IMR-90 (cell line): Measurements from ENCODE around the gene RTN1. TPM values are rescaled to one million over a fixed set of nuclear protein-coding genes. Genes with fewer than 3 reads are reported as not detected.

Source experiments
- ATAC-seq: fragments of 200-7000 bp; cut with Tn5 transposase; 2 replicates; pipeline ENCODE4 v1.9.1; 2020; ENCODE audit warnings: low read depth, mild to moderate bottlenecking, moderate library complexity
- BruUV-seq: library from RNA; stranded (reverse); fragments of 400-500 nt; replicated peaks from 2 replicates; lab custom pipeline; 2021; lab: Mats Ljungman, UMichigan
- CTCF ChIA-PET: fragments of 300-600 bp; formaldehyde crosslinking; extraction: SDS; loops from one replicate; lab custom pipeline; 2021; ENCODE audit warnings: antibody characterized with exemption; lab: Yijun Ruan, JAX
- POLR2A ChIA-PET: fragments of 300-600 bp; sonication (Branson Sonifier 250); formaldehyde crosslinking; loops from one replicate; lab custom pipeline; 2022; ENCODE audit warnings: antibody characterized with exemption; ENCODE audit not compliant: unreplicated experiment; lab: Charles Lee
- DNase-seq: peaks from one replicate; pipeline ENCODE4 v3.0.0; 2013
- H2AFZ ChIP-seq: replicated peaks from 2 replicates; pipeline ENCODE3; 2013; ENCODE audit warnings: low read length, mild to moderate bottlenecking; ENCODE audit not compliant: poor library complexity
- H2AK5ac ChIP-seq: 2 replicates; pipeline ENCODE4 v1.6.1; 2013; ENCODE audit warnings: low read depth, low read length, inconsistent platforms
- H2AK9ac ChIP-seq: replicated peaks from 2 replicates; pipeline ENCODE3; 2013; ENCODE audit warnings: mild to moderate bottlenecking, low read depth, low read length, moderate library complexity; ENCODE audit not compliant: poor library complexity
- H2BK120ac ChIP-seq: 2 replicates; pipeline ENCODE4 v1.6.1; 2013; ENCODE audit warnings: low read depth, low read length, inconsistent platforms
- H2BK15ac ChIP-seq: 3 replicates; pipeline ENCODE4 v1.6.1; 2013; ENCODE audit warnings: low read depth, low read length, inconsistent platforms
- H2BK20ac ChIP-seq: 2 replicates; pipeline ENCODE4 v1.6.1; 2013; ENCODE audit warnings: low read depth, mild to moderate bottlenecking, inconsistent platforms, low read length, moderate library complexity
- H2BK5ac ChIP-seq: 2 replicates; pipeline ENCODE4 v1.6.1; 2013; ENCODE audit warnings: mild to moderate bottlenecking, low read depth, low read length, inconsistent platforms; ENCODE audit not compliant: poor library complexity, severe bottlenecking
- H3K14ac ChIP-seq: replicated peaks from 2 replicates; pipeline ENCODE4 v1.6.1; 2013; ENCODE audit warnings: low read depth, low read length, inconsistent platforms
- H3K18ac ChIP-seq: 2 replicates; pipeline ENCODE4 v1.6.1; 2013; ENCODE audit warnings: low read depth, low read length, control low read depth
- H3K23ac ChIP-seq: 2 replicates; pipeline ENCODE4 v1.6.1; 2013; ENCODE audit warnings: low read depth, low read length, inconsistent platforms
- H3K27ac ChIP-seq: 2 replicates; pipeline ENCODE4 v1.5.1; 2013; ENCODE audit warnings: mild to moderate bottlenecking, control low read depth, low read length; ENCODE audit not compliant: insufficient read depth
- H3K27me3 ChIP-seq: 2 replicates; pipeline ENCODE4 v1.6.1; 2013; ENCODE audit warnings: low read length; ENCODE audit not compliant: control insufficient read depth, insufficient read depth
- H3K36me3 ChIP-seq: 2 replicates; pipeline ENCODE4 v1.6.1; 2013; ENCODE audit warnings: low read length, mixed read lengths; ENCODE audit not compliant: control insufficient read depth, insufficient read depth
- H3K4ac ChIP-seq: 2 replicates; pipeline ENCODE4 v1.6.1; 2013; ENCODE audit warnings: low read depth, low read length, inconsistent platforms
- H3K4me1 ChIP-seq: 2 replicates; pipeline ENCODE4 v1.6.1; 2013; ENCODE audit warnings: low read length, mixed read lengths; ENCODE audit not compliant: control insufficient read depth, insufficient read depth
- H3K4me2 ChIP-seq: 2 replicates; pipeline ENCODE4 v1.6.1; 2013; ENCODE audit warnings: low read depth, mild to moderate bottlenecking, control low read depth, low read length, moderate library complexity
- H3K4me3 ChIP-seq: 2 replicates; pipeline ENCODE4 v1.5.1; 2013; ENCODE audit warnings: low read depth, mild to moderate bottlenecking, control low read depth, low read length, moderate library complexity; ENCODE audit not compliant: insufficient read depth
- H3K56ac ChIP-seq: 2 replicates; pipeline ENCODE4 v1.6.1; 2013; ENCODE audit warnings: low read length, inconsistent platforms; ENCODE audit not compliant: insufficient read depth; ENCODE audit errors: extremely low read depth
- H3K79me1 ChIP-seq, 2 experiments: 2 replicates each; pipeline ENCODE4 v1.6.1; 2013; ENCODE audit warnings: low read length in 2 of 2, inconsistent platforms in 1 of 2, low read depth in 1 of 2
- H3K9ac ChIP-seq: 2 replicates; pipeline ENCODE4 v1.6.1; 2013; ENCODE audit warnings: low read depth, low read length, control low read depth
- H3K9me1 ChIP-seq: 2 replicates; pipeline ENCODE4 v1.6.1; 2013; ENCODE audit warnings: low read length, inconsistent platforms; ENCODE audit not compliant: insufficient read depth
- H3K9me3 ChIP-seq: 2 replicates; pipeline ENCODE4 v1.6.1; 2013; ENCODE audit warnings: low read length; ENCODE audit not compliant: control insufficient read depth, insufficient read depth
- H4K20me1 ChIP-seq: 2 replicates; pipeline ENCODE4 v1.6.1; 2013; ENCODE audit warnings: low read length, inconsistent platforms; ENCODE audit not compliant: insufficient read depth
- H4K5ac ChIP-seq: 2 replicates; pipeline ENCODE4 v1.6.1; 2013; ENCODE audit warnings: mild to moderate bottlenecking, low read depth, low read length, control low read depth
- H4K8ac ChIP-seq, 2 experiments: 2 replicates each; pipeline ENCODE4 v1.6.1; 2013; ENCODE audit warnings: low read depth in 2 of 2, low read length in 2 of 2, control low read depth in 1 of 2, inconsistent platforms in 1 of 2
- H4K91ac ChIP-seq: 2 replicates; pipeline ENCODE4 v1.6.1; 2013; ENCODE audit warnings: low read depth, low read length, inconsistent platforms; ENCODE audit not compliant: insufficient read depth
- ELK1 ChIP-seq: fragments of 150-350 bp; IDR thresholded peaks from 2 replicates; pipeline ENCODE4 v1.6.1; 2016; ENCODE audit warnings: low read depth, mild to moderate bottlenecking, low read length, moderate library complexity, borderline replicate concordance
- NFE2L2 ChIP-seq: fragments of 150-350 bp; IDR thresholded peaks from 2 replicates; pipeline ENCODE4 v1.6.1; 2016; ENCODE audit warnings: low read depth, mild to moderate bottlenecking, low read length
- POLR2A ChIP-seq: IDR thresholded peaks from 2 replicates; pipeline ENCODE4 v1.6.1; 2012; ENCODE audit warnings: mild to moderate bottlenecking, low read depth, low read length
- WGBS, 2 experiments: methylation state at CpG; one replicate each; pipeline versions ENCODE4 v1.1.5 to v1.1.7; 2013; ENCODE audit warnings: missing lambda C conversion rate in 2 of 2; ENCODE audit not compliant: insufficient read length in 1 of 2; ENCODE audit errors: extremely low coverage in 2 of 2; 5-methylcytosine and 5-hydroxymethylcytosine counted together
- dilution Hi-C: fragments of 300-500 bp; cut with HindIII; formaldehyde crosslinking; loops from one replicate; pipeline ENCODE4 v1.14.3; 2018; ENCODE audit warnings: low sequenced_read_pairs; ENCODE audit not compliant: unreplicated experiment
- in situ Hi-C: fragments of 300-500 bp; cut with MboI; formaldehyde crosslinking; loops from 3 replicates; pipeline ENCODE4 v1.14.3; 2019; ENCODE audit warnings: low sequenced_read_pairs, inconsistent platforms, mixed read lengths
- intact Hi-C: fragments of 100-400 bp; cut with micrococcal nuclease; formaldehyde crosslinking; loops from 2 replicates; pipeline ENCODE4 v1.10.0; 2022
- polyA plus RNA-seq, 3 experiments: library from polyadenylated mRNA; depleted of rRNA; stranded (reverse); fragments of >200 nt; gene quantifications; 2 replicates each; pipeline ENCODE4 v1.2.3, GENCODE V29; 2012; ENCODE audit warnings: low replicate concordance in 1 of 3
- total RNA-seq: library from RNA; depleted of rRNA; stranded (reverse); fragments of >200 nt; gene quantifications from 2 replicates; pipeline ENCODE4 v1.2.3, GENCODE V29; 2012

The RTN1 gene
- total and polyA plus RNA-seq, 2 of the 4 experiments (the other 2 are of a cell fraction) = 0.18 to 0.46 TPM

GRCh38 chr14:59776468-59776867 is 94.1 kb downstream of the RTN1 start:
- Histone ChIP-seq H2AK9ac (no peak overlapping the region), H3K9me1 (no peaks in the 10 kb centered on the region), H2BK120ac (no peak overlapping the region), H3K79me1 (no peaks in the 10 kb centered on the region), H4K8ac (no peak overlapping the region), H4K91ac (no peak overlapping the region), H3K4ac (no peak overlapping the region), H4K20me1 (no peaks in the 10 kb centered on the region), H2AFZ (no peak overlapping the region), H3K9me3 (no peaks in the 10 kb centered on the region), H2AK5ac (no peak overlapping the region), H3K18ac (no peak overlapping the region), H3K27ac (no peak overlapping the region), H2BK20ac (no peak overlapping the region), H3K27me3 (no peaks in the 10 kb centered on the region), H3K56ac (no peak overlapping the region), H3K9ac (no peak overlapping the region), H3K4me3 (no peak overlapping the region), H3K4me1 (no peaks in the 10 kb centered on the region), H3K14ac (no peak overlapping the region), H2BK15ac (no peak overlapping the region), H3K4me2 (no peak overlapping the region), H4K5ac (no peak overlapping the region), H3K23ac (no peak overlapping the region), H2BK5ac (no peak overlapping the region), H3K36me3 (no peaks in the 10 kb centered on the region)
- intact Hi-C loops (no loop called here), in situ Hi-C loops (no loop called here), dilution Hi-C loops (no loop called here)
- WGBS, 2 experiments = no CpG with 5 or more reads among the region's 2 CpGs
- BruUV-seq = no TSS peak
- CTCF ChIA-PET = no interaction called here
- no peak for ATAC-seq
- no peak for DNase-seq
- TF ChIP-seq POLR2A (no peak), ELK1 (no peak), NFE2L2 (no peak)
- POLR2A ChIA-PET = no interaction called here
